SJSA1 (cell line): ENCODE results near the gene NODAL. TPM values are rescaled to one million over a fixed set of nuclear protein-coding genes. Genes with fewer than 3 reads are reported as not detected.

Source experiments
- DNase-seq, 2 experiments: peaks; one replicate each; pipeline ENCODE4 v3.0.0-alpha.2; 2015 to 2020; ENCODE audit warnings: low spot score in 2 of 2, low read depth in 1 of 2
- H3K27ac ChIP-seq: fragments of 250-450 bp; sonication (Bioruptor Pico); 2 replicates; pipeline ENCODE4 v1.5.1; 2020; ENCODE audit warnings: mild to moderate bottlenecking, moderate library complexity
- H3K27me3 ChIP-seq: fragments of 250-450 bp; sonication (Bioruptor Pico); replicated peaks from 2 replicates; pipeline ENCODE4 v1.5.1; 2020; ENCODE audit warnings: mild to moderate bottlenecking, moderate library complexity
- H3K36me3 ChIP-seq: fragments of 250-450 bp; sonication (Bioruptor Pico); 2 replicates; pipeline ENCODE4 v1.5.1; 2020; ENCODE audit warnings: mild to moderate bottlenecking
- H3K4me1 ChIP-seq: fragments of 250-450 bp; sonication (Bioruptor Pico); replicated peaks from 2 replicates; pipeline ENCODE4 v1.6.1; 2021; ENCODE audit warnings: mild to moderate bottlenecking
- H3K4me3 ChIP-seq: fragments of 250-450 bp; sonication (Bioruptor Pico); 2 replicates; pipeline ENCODE4 v1.5.1; 2020; ENCODE audit warnings: mild to moderate bottlenecking
- H3K9me3 ChIP-seq: fragments of 250-450 bp; sonication (Bioruptor Pico); replicated peaks from 2 replicates; pipeline ENCODE4 v1.5.1; 2020; ENCODE audit warnings: mild to moderate bottlenecking
- total RNA-seq: library from RNA; depleted of rRNA; stranded (reverse); fragments of >200 nt; shearing (Covaris generic); gene quantifications from 2 replicates; pipeline ENCODE4 v1.2.3, GENCODE V29; 2014

NODAL gene
- total RNA-seq, 1 experiment from 2014 or later, result not detected

DNA sequence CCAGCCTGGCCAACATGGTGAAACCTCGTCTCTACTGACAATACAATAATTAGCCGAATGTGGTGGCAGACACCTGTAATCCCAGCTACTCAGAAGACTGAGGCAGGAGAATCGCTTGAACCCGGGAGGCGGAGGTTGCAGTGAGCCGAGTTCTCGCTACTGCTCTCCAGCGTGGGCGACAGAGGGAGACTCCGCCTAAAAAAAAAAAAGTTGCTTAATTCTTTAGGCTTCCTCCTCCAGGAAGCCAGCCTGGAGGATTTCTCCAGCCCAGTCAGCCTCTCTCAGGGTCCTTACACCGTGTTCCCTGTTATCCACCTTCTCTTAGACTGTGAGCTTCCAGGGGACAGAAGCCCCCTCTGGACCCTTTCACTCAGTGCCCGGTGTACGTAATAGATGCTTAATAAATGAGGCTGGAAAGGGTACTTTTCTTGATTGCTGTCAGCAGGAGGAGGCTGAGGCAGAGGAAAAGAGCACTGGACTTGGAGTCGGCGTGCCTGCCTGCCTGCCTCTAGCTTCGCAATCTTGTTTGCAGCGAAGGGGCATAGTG, 16.4 kb upstream of the NODAL start:
- Histone ChIP-seq H3K4me3 (no peak overlapping the region), H3K4me1 (peaks cover 9% of the 10 kb centered on the region), H3K27me3 (0 out of 2 replicates have a peak, but pooled peaks cover 2% of the 10 kb centered on the region), H3K9me3 (no peaks in the 10 kb centered on the region), H3K36me3 (no peaks in the 10 kb centered on the region), H3K27ac (no peak overlapping the region)
- no peak for DNase-seq

DNA sequence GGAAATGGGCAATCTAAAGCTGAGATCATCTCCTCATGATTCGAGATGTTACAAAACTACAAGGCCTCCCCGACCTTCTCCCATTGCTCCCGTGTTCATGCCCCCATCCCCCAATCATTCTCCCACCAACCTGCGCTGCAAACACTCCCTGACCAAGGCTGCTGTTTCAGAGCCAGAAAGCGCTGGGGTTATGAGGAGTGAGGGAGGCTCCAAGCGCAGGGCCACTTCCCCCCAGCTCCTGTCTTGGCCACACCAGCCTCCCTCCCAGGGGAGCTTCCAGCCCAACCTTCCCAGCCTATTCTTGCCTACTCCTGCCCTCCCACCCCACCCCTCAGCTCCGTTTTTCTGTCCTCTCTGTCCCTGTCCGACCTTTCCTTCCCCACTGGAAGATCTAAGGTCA, 14.7 kb upstream of the NODAL start:
- Histone ChIP-seq H3K27ac (no peak overlapping the region), H3K9me3 (no peaks in the 10 kb centered on the region), H3K36me3 (no peaks in the 10 kb centered on the region), H3K4me1 (peaks cover 9% of the 10 kb centered on the region), H3K27me3 (0 out of 2 replicates have a peak, but pooled peaks cover 2% of the 10 kb centered on the region), H3K4me3 (no peak overlapping the region)
- DNase-seq, result no peak

DNA sequence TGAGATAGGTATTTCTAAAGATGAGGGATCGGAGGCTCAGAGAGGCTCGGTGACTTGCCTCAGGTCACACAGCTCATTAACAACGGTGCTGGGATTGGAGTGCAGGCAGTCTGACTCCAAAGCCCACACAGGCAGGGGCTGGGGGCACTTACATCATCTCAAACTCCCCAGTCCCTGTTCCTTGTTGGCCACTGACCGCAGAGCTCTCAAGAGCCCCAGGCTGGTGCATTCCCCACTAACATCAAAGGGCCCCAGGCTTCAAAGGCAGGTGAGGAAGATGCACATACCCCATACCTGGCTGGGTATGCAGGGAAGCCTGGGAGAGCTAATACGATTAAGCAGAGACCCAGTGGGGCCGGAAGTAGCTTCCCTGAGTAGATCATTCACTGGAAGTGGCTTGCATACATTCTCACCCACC, 13.7 kb upstream of the NODAL start:
- no peaks in the 10 kb centered on the region for H3K9me3 ChIP-seq
- no peak overlapping the region for H3K4me3 ChIP-seq
- H3K4me1 ChIP-seq, result peaks cover 9% of the 10 kb centered on the region
- H3K36me3 ChIP-seq, result no peaks in the 10 kb centered on the region
- H3K27ac ChIP-seq, result no peak overlapping the region
- 0 out of 2 replicates have a peak, but pooled peaks cover 2% of the 10 kb centered on the region for H3K27me3 ChIP-seq
- no peak for DNase-seq

DNA sequence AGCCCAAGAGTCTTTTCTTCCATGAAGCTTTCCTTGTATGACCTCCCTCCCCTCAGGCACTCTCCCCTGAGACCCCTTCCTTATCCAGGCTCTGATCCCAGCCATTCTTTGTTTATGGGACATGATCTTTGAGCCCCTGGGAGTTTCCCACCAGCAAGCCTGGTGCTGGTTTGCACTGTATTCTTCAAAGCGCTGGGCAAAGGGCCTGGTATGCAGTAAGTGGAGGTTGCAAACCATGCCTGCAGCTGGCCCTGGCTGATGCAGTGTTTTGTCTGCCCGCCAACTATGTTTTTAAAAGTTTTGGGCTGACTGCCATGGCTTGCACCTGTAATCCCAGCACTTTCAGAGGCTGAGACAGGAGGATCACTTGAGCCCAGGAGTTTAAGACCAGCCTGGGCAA, 6.8 kb upstream of the NODAL start:
- Histone ChIP-seq H3K4me3 (no peak overlapping the region), H3K27me3 (0 out of 2 replicates have a peak, but pooled peaks cover 2% of the 10 kb centered on the region)
- DNase-seq, result no peak

DNA sequence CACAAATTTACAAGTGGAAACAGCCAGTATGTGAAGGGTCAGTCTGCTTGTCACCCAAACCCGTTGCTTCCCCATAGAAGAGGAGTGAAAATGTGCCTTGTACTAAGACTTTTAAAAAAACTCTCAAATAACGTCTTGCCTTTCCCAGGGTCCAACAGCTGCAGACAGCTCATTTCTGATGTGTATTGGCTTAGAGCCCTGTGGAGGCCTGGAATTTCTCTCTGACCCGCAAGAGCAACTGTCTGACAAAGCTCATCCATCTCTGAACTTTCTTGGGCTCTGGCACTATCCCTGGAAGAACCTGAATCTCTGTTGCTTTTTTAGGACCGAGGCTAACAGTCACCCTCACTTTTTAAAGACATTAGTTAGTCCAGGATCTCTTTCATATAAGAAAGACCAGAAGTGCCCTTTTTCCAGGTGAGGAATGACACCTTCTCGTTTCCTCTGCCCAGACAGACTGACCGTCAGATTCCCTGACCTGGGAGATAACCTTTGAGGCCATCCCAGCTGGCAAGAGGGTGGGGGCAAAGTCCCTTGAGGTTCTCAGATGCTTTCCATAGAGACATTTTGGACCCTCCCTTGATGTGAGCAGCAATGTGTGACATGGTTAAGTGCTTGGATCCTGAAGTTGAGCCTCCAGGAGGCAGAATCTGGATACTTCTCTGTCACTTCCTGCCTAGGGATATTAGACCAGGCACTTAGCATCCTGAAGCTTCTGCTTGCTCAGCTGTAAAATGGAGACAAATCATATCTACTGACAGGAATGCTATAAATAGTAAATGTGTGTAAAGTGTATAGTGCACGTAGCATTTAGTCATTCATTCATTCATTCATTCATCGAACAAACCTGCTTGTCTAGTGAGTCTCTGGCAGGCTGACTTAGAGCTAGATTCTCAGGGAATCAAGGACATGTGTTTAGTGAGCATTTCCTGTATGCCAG, 4.5 kb upstream of the NODAL start:
- Histone ChIP-seq H3K27me3 (no peaks in the 10 kb centered on the region), H3K27ac (no peak overlapping the region), H3K4me3 (no peak overlapping the region), H3K9me3 (no peaks in the 10 kb centered on the region), H3K36me3 (no peaks in the 10 kb centered on the region), H3K4me1 (peaks cover 6% of the 10 kb centered on the region)
- no peak for DNase-seq

More for the DNA sequence above, 6.8 kb upstream of the NODAL start:
- H3K9me3 ChIP-seq, result no peaks in the 10 kb centered on the region
- H3K36me3 ChIP-seq, result no peaks in the 10 kb centered on the region
- peaks cover 6% of the 10 kb centered on the region for H3K4me1 ChIP-seq
- no peak overlapping the region for H3K27ac ChIP-seq

DNA sequence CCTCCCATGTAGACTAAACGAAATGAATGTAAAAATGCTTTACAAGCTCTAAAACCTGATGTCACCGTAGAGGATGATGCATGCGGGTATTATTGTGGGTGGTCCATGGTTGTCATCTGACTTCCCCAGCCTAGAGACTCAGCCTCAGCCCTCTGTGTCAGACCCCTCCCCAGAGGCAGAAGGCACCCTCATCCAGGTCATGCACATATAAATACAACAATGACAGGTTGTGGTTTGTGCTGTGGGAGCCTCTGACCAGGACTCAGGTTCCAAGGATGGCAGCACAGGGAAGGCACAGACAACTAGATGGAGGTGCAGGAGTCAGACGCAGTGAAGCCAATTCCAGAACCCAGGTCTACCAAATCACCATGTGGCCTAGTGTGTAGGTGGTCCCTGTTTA, 3.3 kb upstream of the NODAL start:
- Histone ChIP-seq H3K27ac (no peak overlapping the region), H3K9me3 (no peaks in the 10 kb centered on the region), H3K27me3 (no peaks in the 10 kb centered on the region), H3K4me3 (no peak overlapping the region), H3K36me3 (no peaks in the 10 kb centered on the region), H3K4me1 (peaks cover 6% of the 10 kb centered on the region)
- no peak for DNase-seq

DNA sequence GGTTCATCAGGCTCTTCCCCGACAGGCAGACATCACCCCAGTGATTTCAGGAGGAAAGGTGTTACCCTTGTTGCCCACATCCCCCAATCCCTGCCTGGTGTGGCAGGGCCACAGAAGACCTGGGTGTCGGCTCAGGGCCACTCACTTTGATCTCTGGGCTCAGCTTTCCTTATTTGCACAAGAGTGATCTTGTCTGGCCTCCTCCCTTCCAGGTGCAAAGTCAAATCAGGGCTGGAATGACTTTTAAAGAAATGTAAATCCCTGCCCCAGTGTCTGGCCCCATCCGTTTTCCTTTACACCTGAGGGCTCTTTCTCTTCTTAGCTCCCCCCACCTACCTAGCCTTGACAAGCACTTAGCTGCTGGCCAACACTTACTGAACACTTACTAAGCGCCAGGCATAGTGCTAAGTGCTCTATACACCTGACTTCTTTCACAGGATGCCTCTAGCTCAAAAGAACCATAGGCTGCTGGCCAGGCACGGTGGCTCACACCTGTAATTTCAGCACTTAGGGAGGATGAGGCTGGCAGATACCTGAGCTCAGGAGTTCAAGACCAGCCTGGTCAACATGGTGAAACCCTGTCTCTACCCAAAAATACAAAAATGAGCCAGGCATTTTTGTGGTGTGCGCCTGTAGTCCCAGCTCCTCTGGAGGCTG, 979 bp upstream of the NODAL start:
- H3K27me3 ChIP-seq, result no peaks in the 10 kb centered on the region
- no peak overlapping the region for H3K4me3 ChIP-seq
- H3K4me1 ChIP-seq, result peaks cover 6% of the 10 kb centered on the region
- no peaks in the 10 kb centered on the region for H3K36me3 ChIP-seq
- DNase-seq, result no peak
- no peaks in the 10 kb centered on the region for H3K9me3 ChIP-seq
- H3K27ac ChIP-seq, result no peak overlapping the region

DNA sequence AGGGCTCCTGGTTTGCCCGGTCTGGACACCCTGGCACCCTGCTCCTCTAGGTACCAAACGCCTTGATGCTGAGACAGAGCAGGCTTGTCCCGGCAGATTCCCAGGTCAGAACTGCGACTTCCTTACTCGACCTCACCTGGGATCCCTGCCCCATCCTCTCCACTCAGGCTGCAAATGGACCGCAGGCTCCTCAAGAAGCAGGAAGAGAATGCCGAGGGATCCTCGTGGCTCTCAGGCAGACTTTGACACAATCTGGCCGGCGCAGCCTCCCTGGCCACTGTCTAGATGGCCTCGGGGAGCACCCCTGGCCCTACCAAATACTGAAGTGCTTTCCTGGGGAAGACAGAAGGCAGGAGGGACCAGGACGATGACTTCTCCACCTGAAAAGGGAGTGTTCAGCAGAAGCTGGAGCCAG, 421 bp upstream of the NODAL start:
- H3K9me3 ChIP-seq, result no peaks in the 10 kb centered on the region
- no peaks in the 10 kb centered on the region for H3K36me3 ChIP-seq
- H3K4me1 ChIP-seq, result peaks cover 6% of the 10 kb centered on the region
- no peak overlapping the region for H3K4me3 ChIP-seq
- DNase-seq, result no peak
- no peaks in the 10 kb centered on the region for H3K27me3 ChIP-seq
- H3K27ac ChIP-seq, result no peak overlapping the region

DNA sequence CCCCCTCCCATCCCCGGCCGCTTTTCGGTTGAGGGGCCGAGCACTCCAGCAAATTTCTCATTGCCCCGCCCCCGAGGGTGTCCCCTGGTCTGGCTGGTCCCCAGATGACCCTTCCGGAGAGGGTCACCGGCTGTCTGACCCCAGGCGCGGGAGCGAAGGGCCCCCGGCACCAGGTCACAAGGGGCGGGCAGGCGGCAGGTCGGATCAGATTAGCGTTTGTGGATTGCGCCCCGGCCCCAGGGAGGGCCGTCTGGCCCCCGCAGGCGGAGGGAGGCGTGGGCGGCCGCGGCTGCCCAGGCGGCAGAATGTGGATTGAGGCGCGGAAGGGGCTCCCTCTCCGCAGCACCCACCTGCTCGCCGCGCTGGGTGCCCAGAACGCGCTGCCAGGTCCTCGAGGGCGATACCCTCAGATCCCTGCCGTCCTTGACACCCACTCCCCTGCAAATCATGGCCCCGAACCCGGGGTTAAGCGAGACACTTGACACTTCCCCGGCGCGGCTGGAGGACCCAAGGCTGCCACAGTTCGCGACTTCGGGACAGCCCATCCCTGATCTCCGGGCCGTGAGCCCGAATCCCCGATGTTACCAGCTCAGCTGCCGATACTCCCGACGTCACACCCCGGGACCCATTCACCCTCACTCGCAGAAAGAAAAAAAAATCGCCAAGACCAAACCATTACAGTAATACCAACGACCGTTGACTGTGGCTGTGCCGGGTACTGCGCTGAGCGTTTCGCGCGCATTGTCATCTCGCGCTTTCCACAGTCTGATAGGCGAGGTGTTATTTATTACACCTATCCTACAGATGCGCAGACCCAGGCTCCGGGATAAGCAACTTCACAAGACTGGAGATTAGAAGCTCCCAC, 953 bp downstream of the NODAL start:
- Histone ChIP-seq H3K4me1 (peaks cover 6% of the 10 kb centered on the region), H3K4me3 (no peak overlapping the region), H3K27me3 (no peaks in the 10 kb centered on the region), H3K9me3 (no peaks in the 10 kb centered on the region), H3K27ac (no peak overlapping the region), H3K36me3 (no peaks in the 10 kb centered on the region)
- DNase-seq, result no peak

DNA sequence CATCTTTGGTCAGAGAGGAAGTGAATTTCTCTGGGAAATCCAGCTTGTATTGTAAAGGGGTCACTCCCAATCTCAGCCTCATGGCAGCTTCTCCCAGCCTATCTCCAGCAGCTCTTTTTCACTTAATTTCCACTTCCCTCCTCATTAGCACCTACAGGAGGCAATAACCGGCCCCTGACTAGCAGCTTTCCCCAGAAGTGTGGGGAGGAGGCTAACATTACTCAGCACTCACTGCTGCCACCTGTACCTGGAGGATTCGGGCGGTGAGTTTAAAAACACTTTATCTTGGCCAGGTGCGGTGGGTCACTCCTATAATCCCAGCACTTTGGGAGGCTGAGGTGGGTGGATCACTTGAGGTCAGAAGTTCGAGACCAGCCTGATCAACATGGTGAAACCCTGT, 3.8 kb downstream of the NODAL start:
- Histone ChIP-seq H3K9me3 (no peaks in the 10 kb centered on the region), H3K4me1 (no peaks in the 10 kb centered on the region), H3K36me3 (no peaks in the 10 kb centered on the region), H3K27me3 (no peaks in the 10 kb centered on the region), H3K4me3 (no peak overlapping the region), H3K27ac (no peak overlapping the region)
- no peak for DNase-seq

DNA sequence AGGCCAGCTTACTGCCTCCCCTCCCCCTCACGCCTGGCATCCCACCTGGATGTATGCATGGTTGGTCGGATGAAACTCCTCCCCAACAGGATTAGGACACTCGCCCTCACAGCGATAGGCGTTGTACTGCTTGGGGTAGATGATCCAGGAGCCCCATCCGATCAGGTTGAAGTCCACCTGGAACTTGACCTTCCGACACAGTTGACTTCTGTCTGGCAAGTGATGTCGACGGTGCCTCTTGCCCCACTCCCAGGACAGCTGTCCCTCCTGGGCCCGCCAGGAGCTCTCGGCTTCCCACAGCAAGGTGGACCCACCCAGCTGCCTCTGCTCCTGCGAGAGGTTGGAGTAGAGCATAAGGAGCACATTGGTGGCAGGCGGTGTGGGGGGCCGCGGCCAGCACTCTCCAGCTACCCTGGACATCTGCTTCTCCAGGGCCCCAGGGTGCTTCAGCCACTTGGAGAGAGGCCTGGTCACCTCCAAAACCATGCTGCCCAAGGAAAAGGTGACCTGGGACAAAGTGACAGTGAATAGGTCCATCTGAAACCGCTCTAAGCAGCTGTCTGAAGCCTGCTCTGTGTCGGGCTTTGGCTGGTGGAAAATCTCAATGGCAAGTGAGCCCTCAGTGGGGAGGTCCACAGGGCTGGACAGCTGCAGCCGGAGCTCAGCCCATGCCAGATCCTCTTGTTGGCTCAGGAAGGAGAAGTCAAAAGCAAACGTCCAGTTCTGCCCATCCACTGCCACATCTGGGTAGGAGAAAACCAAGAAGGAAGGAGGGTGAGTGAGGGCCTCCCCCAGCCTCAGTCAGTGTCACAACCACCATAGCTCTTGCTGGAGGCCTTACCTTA, 6.0 kb downstream of the NODAL start:
- Histone ChIP-seq H3K4me3 (no peak overlapping the region), H3K27me3 (no peaks in the 10 kb centered on the region), H3K36me3 (peaks cover 5% of the 10 kb centered on the region; the same call in 1 of the 2 replicates), H3K27ac (no peak overlapping the region), H3K9me3 (no peaks in the 10 kb centered on the region), H3K4me1 (no peaks in the 10 kb centered on the region)
- DNase-seq, result no peak

DNA sequence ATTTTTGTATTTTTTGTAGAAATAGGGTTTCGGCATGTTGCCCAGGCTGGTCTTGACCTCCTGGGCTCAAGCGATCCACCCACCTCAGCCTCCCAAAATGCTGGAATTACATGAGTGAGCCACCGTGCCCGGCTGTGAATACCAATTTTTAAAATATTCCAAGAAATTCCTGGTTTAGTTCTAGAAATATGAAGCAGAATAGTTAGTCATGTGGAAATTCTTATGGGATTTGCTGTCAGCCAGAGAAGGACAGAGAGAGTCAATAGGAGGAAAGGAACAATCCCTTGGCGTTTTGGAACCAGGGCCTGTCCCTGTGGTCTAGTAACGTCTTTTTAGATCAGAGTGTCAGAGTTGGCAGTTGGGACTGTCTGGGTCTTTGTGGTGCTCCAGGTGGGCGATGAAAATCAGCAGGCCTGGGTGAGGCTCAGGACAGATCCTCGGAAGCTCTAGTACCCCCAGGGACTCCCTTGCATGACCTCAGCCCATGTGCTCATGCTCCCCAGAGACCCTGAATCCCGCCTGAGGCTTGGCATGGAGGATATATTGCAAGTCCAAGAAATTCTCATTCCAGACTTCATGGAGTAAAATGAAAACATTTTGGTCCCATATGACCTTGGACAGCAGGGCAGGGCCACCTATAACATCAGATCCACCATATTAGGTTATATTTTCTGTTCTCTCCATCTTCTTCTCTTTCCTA, 7.8 kb downstream of the NODAL start:
- Histone ChIP-seq H3K4me1 (no peaks in the 10 kb centered on the region), H3K27me3 (no peaks in the 10 kb centered on the region), H3K36me3 (peaks cover 22% of the 10 kb centered on the region), H3K27ac (no peak overlapping the region), H3K4me3 (no peak overlapping the region), H3K9me3 (no peaks in the 10 kb centered on the region)
- no peak for DNase-seq
